A549 (cell line): ENCODE measurements around the gene BMPER.

ENCODE experiments used
- CHD4 ChIP-seq: fragments of 200-600 bp; sonication (generic); IDR thresholded peaks from 2 replicates; pipeline ENCODE4 v1.6.1; 2016; ENCODE audit warnings: antibody characterized with exemption, mild to moderate bottlenecking, borderline replicate concordance
- EP300 ChIP-seq, 2 experiments: fragments of >200 bp; sonication (Bioruptor Twin); formaldehyde crosslinking; IDR thresholded peaks; 2 replicates in 1 of 2; 3 replicates in 1 of 2; pipeline ENCODE4 v1.6.1; 2016 to 2017
- ESRRA ChIP-seq: fragments of 150-350 bp; IDR thresholded peaks from 2 replicates; pipeline ENCODE4 v1.6.1; 2014; ENCODE audit warnings: mild to moderate bottlenecking, low read length, borderline replicate concordance
- HDAC2 ChIP-seq: fragments of 200-600 bp; sonication (generic); IDR thresholded peaks from 2 replicates; pipeline ENCODE4 v1.6.1; 2016
- MAZ ChIP-seq: fragments of 150-350 bp; IDR thresholded peaks from 2 replicates; pipeline ENCODE4 v1.6.1; 2014; ENCODE audit warnings: antibody characterized with exemption, low read depth, low read length, borderline replicate concordance
- NR3C1 ChIP-seq: fragments of >200 bp; sonication (Bioruptor Twin); formaldehyde crosslinking; IDR thresholded peaks from 3 replicates; pipeline ENCODE4 v1.6.1; 2017
- PHF8 ChIP-seq: fragments of 200-600 bp; sonication (generic); IDR thresholded peaks from 2 replicates; pipeline ENCODE4 v1.6.1; 2016; ENCODE audit warnings: low read depth, mild to moderate bottlenecking, antibody characterized with exemption, moderate library complexity, borderline replicate concordance
- POLR2A ChIP-seq: IDR thresholded peaks from 2 replicates; pipeline ENCODE4 v1.6.1; 2012; ENCODE audit warnings: mild to moderate bottlenecking, low read length
- RFX5 ChIP-seq: fragments of 450-650 bp; IDR thresholded peaks from 2 replicates; pipeline ENCODE4 v1.7.1; 2014; ENCODE audit warnings: antibody characterized with exemption, mild to moderate bottlenecking, moderate library complexity
- SMC3 ChIP-seq: fragments of >200 bp; sonication (Bioruptor Twin); formaldehyde crosslinking; IDR thresholded peaks from 3 replicates; pipeline ENCODE4 v1.6.1; 2018; ENCODE audit warnings: inconsistent platforms
- SREBF2 ChIP-seq: fragments of 450-650 bp; IDR thresholded peaks from 2 replicates; pipeline ENCODE4 v1.6.1; 2014; ENCODE audit warnings: mild to moderate bottlenecking, moderate library complexity
- TF ChIP-seq, protein P1 (sequence below): fragments of >200 bp; sonication (Bioruptor Twin); formaldehyde crosslinking; IDR thresholded peaks from 3 replicates; pipeline ENCODE4 v1.5.1; 2016

DNA sequence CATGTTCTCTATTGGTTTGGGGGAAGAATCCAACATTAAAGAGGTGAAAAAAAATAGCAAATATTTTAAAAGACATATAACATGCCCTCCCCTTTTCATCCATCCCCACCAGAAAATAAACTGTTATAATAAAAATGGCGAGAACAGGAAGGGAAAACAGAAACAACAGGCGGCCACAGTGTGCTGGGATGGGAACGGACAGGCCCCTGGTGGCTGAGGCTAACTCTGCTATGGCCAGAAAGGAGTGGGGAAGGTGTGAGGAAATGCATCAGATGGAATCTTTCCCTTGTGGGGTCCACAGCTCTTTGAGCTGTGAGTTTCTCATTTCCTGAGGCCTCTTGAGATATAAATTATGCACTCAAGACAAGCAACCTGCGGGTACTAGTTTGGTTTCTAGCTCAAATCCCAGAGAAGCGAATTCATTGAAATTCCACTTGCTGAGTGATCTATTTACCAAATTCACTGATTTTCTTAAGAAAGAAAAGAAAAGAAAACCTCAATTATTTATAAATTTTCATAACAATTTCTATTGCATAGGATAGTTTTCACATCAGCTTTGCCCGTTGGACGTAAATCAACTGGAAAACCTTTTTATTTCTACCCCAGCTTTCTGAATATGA lies 139.5 kb downstream of the BMPER start:
- TF ChIP-seq NR3C1 (no peak), CHD4 (no peak), SMC3 (no peak), PHF8 (no peak), HDAC2 (no peak), POLR2A (no peak), SREBF2 (no peak), EP300 (IDR thresholded peaks at IDR 0.05) (no peak), RFX5 (no peak), MAZ (no peak), ESRRA (no peak)
- TF ChIP-seq, protein P1, sequence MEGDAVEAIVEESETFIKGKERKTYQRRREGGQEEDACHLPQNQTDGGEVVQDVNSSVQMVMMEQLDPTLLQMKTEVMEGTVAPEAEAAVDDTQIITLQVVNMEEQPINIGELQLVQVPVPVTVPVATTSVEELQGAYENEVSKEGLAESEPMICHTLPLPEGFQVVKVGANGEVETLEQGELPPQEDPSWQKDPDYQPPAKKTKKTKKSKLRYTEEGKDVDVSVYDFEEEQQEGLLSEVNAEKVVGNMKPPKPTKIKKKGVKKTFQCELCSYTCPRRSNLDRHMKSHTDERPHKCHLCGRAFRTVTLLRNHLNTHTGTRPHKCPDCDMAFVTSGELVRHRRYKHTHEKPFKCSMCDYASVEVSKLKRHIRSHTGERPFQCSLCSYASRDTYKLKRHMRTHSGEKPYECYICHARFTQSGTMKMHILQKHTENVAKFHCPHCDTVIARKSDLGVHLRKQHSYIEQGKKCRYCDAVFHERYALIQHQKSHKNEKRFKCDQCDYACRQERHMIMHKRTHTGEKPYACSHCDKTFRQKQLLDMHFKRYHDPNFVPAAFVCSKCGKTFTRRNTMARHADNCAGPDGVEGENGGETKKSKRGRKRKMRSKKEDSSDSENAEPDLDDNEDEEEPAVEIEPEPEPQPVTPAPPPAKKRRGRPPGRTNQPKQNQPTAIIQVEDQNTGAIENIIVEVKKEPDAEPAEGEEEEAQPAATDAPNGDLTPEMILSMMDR, result no peak
